H9 (cell line): ENCODE measurements around the gene C16orf95. TPM values are rescaled to one million over a fixed set of nuclear protein-coding genes. Genes with fewer than 3 reads are reported as not detected.

Experiments
- DNase-seq: peaks from one replicate; pipeline ENCODE4 v3.0.0-alpha.2; 2017
- H2AFZ ChIP-seq: one replicate; pipeline ENCODE4 v1.6.1; 2013; ENCODE audit warnings: mild to moderate bottlenecking, low read length, control low read depth, moderate library complexity
- H2AK5ac ChIP-seq: 2 replicates; pipeline ENCODE4 v1.6.1; 2013; ENCODE audit warnings: low read length, control low read depth, mixed read lengths; ENCODE audit not compliant: insufficient read length
- H2BK120ac ChIP-seq: one replicate; pipeline ENCODE4 v1.6.1; 2013; ENCODE audit warnings: low read depth, mild to moderate bottlenecking, low read length, control low read depth, inconsistent platforms; ENCODE audit not compliant: poor library complexity, severe bottlenecking
- H2BK12ac ChIP-seq: 2 replicates; pipeline ENCODE4 v1.6.1; 2013; ENCODE audit warnings: low read length, control low read depth, mixed read lengths, low read depth; ENCODE audit not compliant: insufficient read length
- H2BK15ac ChIP-seq: 2 replicates; pipeline ENCODE4 v1.6.1; 2013; ENCODE audit warnings: low read depth, low read length, control low read depth
- H2BK20ac ChIP-seq: one replicate; pipeline ENCODE4 v1.6.1; 2013; ENCODE audit warnings: low read depth, mild to moderate bottlenecking, low read length, control low read depth, inconsistent platforms; ENCODE audit not compliant: poor library complexity, severe bottlenecking
- H2BK5ac ChIP-seq: 2 replicates; pipeline ENCODE4 v1.6.1; 2013; ENCODE audit warnings: low read length, control low read depth, mixed read lengths; ENCODE audit not compliant: insufficient read length
- H3K14ac ChIP-seq: 2 replicates; pipeline ENCODE4 v1.6.1; 2013; ENCODE audit warnings: low read length, control low read depth; ENCODE audit not compliant: insufficient read depth
- H3K18ac ChIP-seq: 2 replicates; pipeline ENCODE4 v1.6.1; 2013; ENCODE audit warnings: low read depth, mild to moderate bottlenecking, mixed read lengths, low read length, control low read depth; ENCODE audit not compliant: insufficient read length
- H3K23ac ChIP-seq: 2 replicates; pipeline ENCODE4 v1.6.1; 2013; ENCODE audit warnings: low read length, control low read depth, mixed read lengths, low read depth; ENCODE audit not compliant: insufficient read length
- H3K23me2 ChIP-seq: 2 replicates; pipeline ENCODE4 v1.6.1; 2013; ENCODE audit warnings: low read depth, mild to moderate bottlenecking, mixed read lengths, low read length, control low read depth; ENCODE audit not compliant: insufficient read length, poor library complexity, severe bottlenecking
- H3K27ac ChIP-seq: 2 replicates; pipeline ENCODE4 v1.5.1; 2013; ENCODE audit warnings: low read length, control low read depth, mixed read lengths, low read depth; ENCODE audit not compliant: insufficient read length
- H3K27me3 ChIP-seq: 2 replicates; pipeline ENCODE4 v1.6.1; 2013; ENCODE audit warnings: low read length, control low read depth, inconsistent platforms; ENCODE audit not compliant: insufficient read depth
- H3K4ac ChIP-seq: 2 replicates; pipeline ENCODE4 v1.6.1; 2013; ENCODE audit warnings: low read depth, mild to moderate bottlenecking, control low read depth, inconsistent platforms, low read length, moderate library complexity
- H3K4me1 ChIP-seq: 2 replicates; pipeline ENCODE4 v1.6.1; 2013; ENCODE audit warnings: low read length, control low read depth, inconsistent platforms; ENCODE audit not compliant: insufficient read depth
- H3K4me2 ChIP-seq: 2 replicates; pipeline ENCODE4 v1.6.1; 2013; ENCODE audit warnings: low read length, control low read depth, mixed read lengths; ENCODE audit not compliant: insufficient read length, insufficient read depth
- H3K56ac ChIP-seq: 2 replicates; pipeline ENCODE4 v1.6.1; 2013; ENCODE audit warnings: low read depth, mild to moderate bottlenecking, mixed read lengths, low read length, control low read depth; ENCODE audit not compliant: insufficient read length
- H3K79me1 ChIP-seq: 2 replicates; pipeline ENCODE4 v1.6.1; 2013; ENCODE audit warnings: low read depth, mild to moderate bottlenecking, moderate library complexity, low read length, control low read depth, inconsistent platforms; ENCODE audit not compliant: insufficient read depth, poor library complexity, severe bottlenecking
- H3K79me2 ChIP-seq: 2 replicates; pipeline ENCODE4 v1.6.1; 2013; ENCODE audit warnings: low read length, control low read depth, inconsistent platforms; ENCODE audit not compliant: insufficient read depth
- H3K9ac ChIP-seq: 2 replicates; pipeline ENCODE4 v1.6.1; 2013; ENCODE audit warnings: low read length, control low read depth, mixed read lengths; ENCODE audit not compliant: insufficient read length; ENCODE audit errors: extremely low read depth
- H3K9me3 ChIP-seq: one replicate; pipeline ENCODE4 v1.6.1; 2013; ENCODE audit warnings: low read depth, low read length, inconsistent platforms; ENCODE audit not compliant: control insufficient read depth
- H3T11ph ChIP-seq: one replicate; pipeline ENCODE4 v1.6.1; 2013; ENCODE audit warnings: mild to moderate bottlenecking, low read length, control low read depth, inconsistent platforms
- H4K20me1 ChIP-seq: one replicate; pipeline ENCODE4 v1.6.1; 2013; ENCODE audit not compliant: control insufficient read depth, insufficient read length, insufficient read depth
- H4K5ac ChIP-seq: 2 replicates; pipeline ENCODE4 v1.6.1; 2013; ENCODE audit warnings: low read depth, mild to moderate bottlenecking, mixed read lengths, low read length, control low read depth; ENCODE audit not compliant: insufficient read length
- H4K8ac ChIP-seq: replicated peaks from 2 replicates; pipeline ENCODE4 v1.6.1; 2013; ENCODE audit warnings: low read length, control low read depth, mixed read lengths, low read depth; ENCODE audit not compliant: insufficient read length
- H4K91ac ChIP-seq: 2 replicates; pipeline ENCODE4 v1.6.1; 2013; ENCODE audit warnings: low read depth, mild to moderate bottlenecking, moderate library complexity, mixed read lengths, low read length, control low read depth; ENCODE audit not compliant: insufficient read length
- H3K27ac Mint-ChIP-seq, 3 experiments: 2 replicates in 2 of 3; 3 replicates in 1 of 3; pipeline ENCODE4 v1.8.0; 2020 to 2021; ENCODE audit warnings: mixed read lengths in 3 of 3, mild to moderate bottlenecking in 1 of 3, moderate library complexity in 1 of 3
- H3K27me3 Mint-ChIP-seq: 2 replicates; pipeline ENCODE4 v1.8.0; 2021; ENCODE audit warnings: low read depth, mild to moderate bottlenecking, moderate library complexity, mixed read lengths
- H3K36me3 Mint-ChIP-seq, 3 experiments: 2 replicates in 2 of 3; 3 replicates in 1 of 3; pipeline ENCODE4 v1.8.0; 2020 to 2021; ENCODE audit warnings: low read depth in 3 of 3, mixed read lengths in 3 of 3; ENCODE audit not compliant: insufficient read depth in 1 of 3
- H3K4me1 Mint-ChIP-seq, 2 experiments: 2 replicates each; pipeline ENCODE4 v1.8.0; 2020; ENCODE audit warnings: mixed read lengths in 2 of 2
- H3K4me3 Mint-ChIP-seq, 2 experiments: 2 replicates in 1 of 2; 3 replicates in 1 of 2; pipeline ENCODE4 v1.8.0; 2020 to 2021; ENCODE audit warnings: mild to moderate bottlenecking in 2 of 2, mixed read lengths in 2 of 2, moderate library complexity in 1 of 2
- H3K9me3 Mint-ChIP-seq, 2 experiments: 2 replicates in 1 of 2; 3 replicates in 1 of 2; pipeline ENCODE4 v1.8.0; 2020; ENCODE audit warnings: mild to moderate bottlenecking in 2 of 2, mixed read lengths in 2 of 2, moderate library complexity in 1 of 2
- WGBS: extraction: QIAGEN DNeasy Blood & Tissue Kit; methylation state at CpG from one replicate; pipeline ENCODE4 v1.1.7; 2013; ENCODE audit warnings: missing lambda C conversion rate, low lambda C conversion rate, mixed read lengths; ENCODE audit not compliant: insufficient read length; ENCODE audit errors: extremely low coverage; 5-methylcytosine and 5-hydroxymethylcytosine counted together
- total RNA-seq: library from RNA; stranded (reverse); gene quantifications from 2 replicates; pipeline ENCODE4 v1.2.1, GENCODE V29; 2021
- TF ChIP-seq, protein P1 (sequence below): fragments of 200-600 bp; sonication (generic); conservative IDR thresholded peaks from 3 replicates; pipeline ENCODE4 v1.8.0; 2021; ENCODE audit warnings: antibody characterized with exemption, mild to moderate bottlenecking

C16orf95 gene
- total RNA-seq, 1 experiment from 2014 or later, result 5.6 TPM

DNA sequence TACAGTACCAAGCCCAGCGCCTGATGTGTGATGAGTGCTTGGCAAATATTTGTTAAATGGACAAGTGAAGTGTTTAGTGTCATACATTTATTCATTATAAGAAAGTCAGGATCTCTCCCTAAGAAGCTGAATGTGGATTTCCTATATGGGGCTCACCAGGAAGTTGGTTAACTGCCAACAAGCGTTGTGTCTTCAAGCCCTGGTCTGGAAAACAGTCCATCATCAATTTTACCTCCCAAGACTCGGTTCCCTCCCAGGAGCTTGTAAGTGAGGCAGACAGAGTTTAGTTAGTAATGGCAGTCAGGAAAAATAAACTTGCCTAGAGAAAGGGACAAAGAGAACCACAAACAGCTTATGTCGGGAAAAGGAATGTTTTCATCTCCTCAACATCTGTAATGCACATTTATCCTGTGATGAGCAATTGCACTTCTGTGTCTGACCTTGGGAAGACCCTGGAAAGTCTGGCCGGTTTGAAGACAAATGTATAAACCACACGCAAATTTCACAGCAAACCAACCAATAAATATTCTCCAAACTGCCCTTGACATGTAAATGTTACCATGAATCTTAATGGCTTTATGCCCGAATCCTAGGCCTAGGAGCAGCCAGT is 28.3 kb downstream of the C16orf95 start:
- Histone ChIP-seq H3K27ac (no peak overlapping the region), H2AK5ac (no peak overlapping the region), H2BK120ac (no peak overlapping the region), H3K14ac (no peak overlapping the region), H4K91ac (no peak overlapping the region), H3K4me1 (no peaks in the 10 kb centered on the region), H3K18ac (no peak overlapping the region), H2BK15ac (no peak overlapping the region), H4K5ac (no peak overlapping the region), H3K27me3 (no peaks in the 10 kb centered on the region), H2BK12ac (no peak overlapping the region), H4K20me1 (no peaks in the 10 kb centered on the region), H3K56ac (no peak overlapping the region), H3K4ac (no peak overlapping the region), H3K9me3 (peaks cover 9% of the 10 kb centered on the region), H3K4me2 (no peak overlapping the region), H2BK20ac (no peak overlapping the region), H3K23me2 (no peaks in the 10 kb centered on the region), H4K8ac (no peak overlapping the region), H3K79me1 (no peaks in the 10 kb centered on the region), H3K79me2 (no peaks in the 10 kb centered on the region), H3K9ac (no peak overlapping the region), H2BK5ac (no peak overlapping the region), H3T11ph (no peak overlapping the region), H2AFZ (no peak overlapping the region), H3K23ac (no peak overlapping the region)
- TF ChIP-seq, protein P1, sequence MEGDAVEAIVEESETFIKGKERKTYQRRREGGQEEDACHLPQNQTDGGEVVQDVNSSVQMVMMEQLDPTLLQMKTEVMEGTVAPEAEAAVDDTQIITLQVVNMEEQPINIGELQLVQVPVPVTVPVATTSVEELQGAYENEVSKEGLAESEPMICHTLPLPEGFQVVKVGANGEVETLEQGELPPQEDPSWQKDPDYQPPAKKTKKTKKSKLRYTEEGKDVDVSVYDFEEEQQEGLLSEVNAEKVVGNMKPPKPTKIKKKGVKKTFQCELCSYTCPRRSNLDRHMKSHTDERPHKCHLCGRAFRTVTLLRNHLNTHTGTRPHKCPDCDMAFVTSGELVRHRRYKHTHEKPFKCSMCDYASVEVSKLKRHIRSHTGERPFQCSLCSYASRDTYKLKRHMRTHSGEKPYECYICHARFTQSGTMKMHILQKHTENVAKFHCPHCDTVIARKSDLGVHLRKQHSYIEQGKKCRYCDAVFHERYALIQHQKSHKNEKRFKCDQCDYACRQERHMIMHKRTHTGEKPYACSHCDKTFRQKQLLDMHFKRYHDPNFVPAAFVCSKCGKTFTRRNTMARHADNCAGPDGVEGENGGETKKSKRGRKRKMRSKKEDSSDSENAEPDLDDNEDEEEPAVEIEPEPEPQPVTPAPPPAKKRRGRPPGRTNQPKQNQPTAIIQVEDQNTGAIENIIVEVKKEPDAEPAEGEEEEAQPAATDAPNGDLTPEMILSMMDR, result no peak
- peaks cover 0 to 2% of the 10 kb centered on the region in 2 experiments; a peak in 1 of 4 replicates for H3K4me1 Mint-ChIP-seq
- WGBS, result no CpG with 5 or more reads among the region's 7 CpGs
- peaks cover 6% of the 10 kb centered on the region for H3K27me3 Mint-ChIP-seq
- peaks cover 8 to 12% of the 10 kb centered on the region in 2 experiments; a peak in 4 of 5 replicates for H3K9me3 Mint-ChIP-seq
- H3K4me3 Mint-ChIP-seq, result no peak overlapping the region
- H3K36me3 Mint-ChIP-seq, result peaks cover 11% of the 10 kb centered on the region in 3 experiments
- no peak for DNase-seq
- no peak overlapping the region for H3K27ac Mint-ChIP-seq
